ENCODE data around the gene GABRR2. TPM values are rescaled to one million over a fixed set of nuclear protein-coding genes. Genes with fewer than 3 reads are reported as not detected.

Gene GABRR2
- total RNA-seq, 1 donor from 2014 or later: 0.61 TPM

DNA sequence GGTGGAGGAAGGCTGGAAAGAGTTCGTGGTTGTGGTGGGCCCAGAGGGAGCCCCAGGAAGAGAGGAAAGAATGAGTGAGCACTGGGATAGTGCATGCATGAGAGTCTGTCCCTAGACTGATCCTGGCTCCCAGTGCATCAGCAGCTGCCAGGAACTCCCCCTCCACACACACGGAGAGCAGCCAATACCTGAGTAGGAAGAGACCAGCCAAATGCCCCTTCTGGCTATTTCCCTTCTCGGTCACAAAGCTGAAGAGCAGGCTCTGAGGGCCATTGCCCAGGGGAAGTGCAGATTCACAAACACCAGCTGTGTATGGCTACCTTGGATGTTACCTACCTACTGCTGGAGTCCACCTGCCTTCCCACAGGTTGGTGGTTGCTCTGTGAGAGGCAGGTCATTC lies 45.1 kb downstream of the GABRR2 start:
- TF ChIP-seq, protein P1, sequence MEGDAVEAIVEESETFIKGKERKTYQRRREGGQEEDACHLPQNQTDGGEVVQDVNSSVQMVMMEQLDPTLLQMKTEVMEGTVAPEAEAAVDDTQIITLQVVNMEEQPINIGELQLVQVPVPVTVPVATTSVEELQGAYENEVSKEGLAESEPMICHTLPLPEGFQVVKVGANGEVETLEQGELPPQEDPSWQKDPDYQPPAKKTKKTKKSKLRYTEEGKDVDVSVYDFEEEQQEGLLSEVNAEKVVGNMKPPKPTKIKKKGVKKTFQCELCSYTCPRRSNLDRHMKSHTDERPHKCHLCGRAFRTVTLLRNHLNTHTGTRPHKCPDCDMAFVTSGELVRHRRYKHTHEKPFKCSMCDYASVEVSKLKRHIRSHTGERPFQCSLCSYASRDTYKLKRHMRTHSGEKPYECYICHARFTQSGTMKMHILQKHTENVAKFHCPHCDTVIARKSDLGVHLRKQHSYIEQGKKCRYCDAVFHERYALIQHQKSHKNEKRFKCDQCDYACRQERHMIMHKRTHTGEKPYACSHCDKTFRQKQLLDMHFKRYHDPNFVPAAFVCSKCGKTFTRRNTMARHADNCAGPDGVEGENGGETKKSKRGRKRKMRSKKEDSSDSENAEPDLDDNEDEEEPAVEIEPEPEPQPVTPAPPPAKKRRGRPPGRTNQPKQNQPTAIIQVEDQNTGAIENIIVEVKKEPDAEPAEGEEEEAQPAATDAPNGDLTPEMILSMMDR (IDR thresholded peaks at IDR 0.05; ENCODE audit: insufficient read depth, low read depth, low read length): no peak
- TF ChIP-seq EZH2 (IDR thresholded peaks at IDR 0.05; ENCODE audit: insufficient read depth, low read length): no peak
- Histone ChIP-seq H3K9me3 (ENCODE audit: insufficient read depth, low read depth, low read length) (no peaks in the 10 kb centered on the region), H3K9ac (ENCODE audit: low read length) (no peak overlapping the region), H4K20me1 (ENCODE audit: insufficient read depth, low read length) (no peaks in the 10 kb centered on the region), H3K4me1 (ENCODE audit: insufficient read depth, low read length) (no peaks in the 10 kb centered on the region), H3K27ac (ENCODE audit: low read depth, low read length) (no peak overlapping the region), H3K27me3 (ENCODE audit: insufficient read depth, low read length) (peaks cover 4% of the 10 kb centered on the region), H3K4me2 (ENCODE audit: low read length) (no peak overlapping the region), H3K79me2 (ENCODE audit: insufficient read depth, low read length) (no peaks in the 10 kb centered on the region), H3K4me3 (ENCODE audit: insufficient read depth, low read depth, low read length) (no peak overlapping the region), H3K36me3 (ENCODE audit: insufficient read depth, low read length) (no peaks in the 10 kb centered on the region), H2AFZ (ENCODE audit: low read depth, low read length) (no peak overlapping the region)
- no peaks in the 10 kb centered on the region for H3K9me3 Mint-ChIP-seq (ENCODE audit: unreplicated experiment)
- no peak for FAIRE-seq
- peaks cover 53% of the 10 kb centered on the region for H3K27me3 Mint-ChIP-seq (ENCODE audit: low read depth, unreplicated experiment)
- no peak for DNase-seq (ENCODE audit: low read depth)
- H3K4me1 Mint-ChIP-seq (ENCODE audit: low read depth, unreplicated experiment): no peaks in the 10 kb centered on the region
- peaks cover 5% of the 10 kb centered on the region for H3K36me3 Mint-ChIP-seq (ENCODE audit: low read depth, unreplicated experiment)
- no peak overlapping the region for H3K27ac Mint-ChIP-seq (ENCODE audit: unreplicated experiment)
- H3K4me3 Mint-ChIP-seq (ENCODE audit: unreplicated experiment): no peak overlapping the region

DNA sequence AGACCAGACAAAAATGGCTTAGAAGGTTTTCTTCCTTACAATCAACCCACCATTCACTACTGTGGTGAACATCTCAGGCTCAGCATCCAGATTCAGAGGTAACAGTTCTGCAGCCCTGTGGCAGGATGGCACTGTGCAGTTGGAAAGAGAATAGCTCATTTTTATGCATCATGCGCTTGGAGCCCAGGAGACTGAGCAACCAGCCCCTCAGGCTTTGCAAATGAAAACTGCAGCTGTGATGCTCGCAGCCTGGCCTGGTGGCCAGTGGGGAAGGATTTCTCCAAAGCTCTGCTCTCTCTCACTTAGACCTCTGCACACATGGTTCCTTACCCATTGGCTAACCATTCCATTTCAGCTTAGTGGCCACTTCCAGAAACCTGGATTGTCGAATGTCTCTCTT lies 45.8 kb downstream of the GABRR2 start:
- no peak overlapping the region for H2AFZ ChIP-seq (ENCODE audit: low read depth, low read length)
- H3K9ac ChIP-seq (ENCODE audit: low read length): no peak overlapping the region
- no peak overlapping the region for H3K4me3 ChIP-seq (ENCODE audit: insufficient read depth, low read depth, low read length)
- H3K36me3 Mint-ChIP-seq (ENCODE audit: low read depth, unreplicated experiment): peaks cover 5% of the 10 kb centered on the region
- H3K36me3 ChIP-seq (ENCODE audit: insufficient read depth, low read length): no peaks in the 10 kb centered on the region
- DNase-seq (ENCODE audit: low read depth) (no peak), FAIRE-seq (no peak)
- no peaks in the 10 kb centered on the region for H3K9me3 Mint-ChIP-seq (ENCODE audit: unreplicated experiment)
- H3K4me3 Mint-ChIP-seq (ENCODE audit: unreplicated experiment): no peak overlapping the region
- TF ChIP-seq, protein P1 (IDR thresholded peaks at IDR 0.05; ENCODE audit: insufficient read depth, low read depth, low read length): no peak
- TF ChIP-seq EZH2 (IDR thresholded peaks at IDR 0.05; ENCODE audit: insufficient read depth, low read length): no peak
- H3K9me3 ChIP-seq (ENCODE audit: insufficient read depth, low read depth, low read length): no peaks in the 10 kb centered on the region
- H3K79me2 ChIP-seq (ENCODE audit: insufficient read depth, low read length): no peaks in the 10 kb centered on the region
- H3K4me1 ChIP-seq (ENCODE audit: insufficient read depth, low read length): no peaks in the 10 kb centered on the region
- H3K27ac Mint-ChIP-seq (ENCODE audit: unreplicated experiment): no peak overlapping the region
- no peak overlapping the region for H3K4me2 ChIP-seq (ENCODE audit: low read length)
- H3K27ac ChIP-seq (ENCODE audit: low read depth, low read length): no peak overlapping the region
- no peaks in the 10 kb centered on the region for H4K20me1 ChIP-seq (ENCODE audit: insufficient read depth, low read length)
- peaks cover 53% of the 10 kb centered on the region for H3K27me3 Mint-ChIP-seq (ENCODE audit: low read depth, unreplicated experiment)
- H3K4me1 Mint-ChIP-seq (ENCODE audit: low read depth, unreplicated experiment): no peaks in the 10 kb centered on the region
- peaks cover 4% of the 10 kb centered on the region for H3K27me3 ChIP-seq (ENCODE audit: insufficient read depth, low read length)

DNA sequence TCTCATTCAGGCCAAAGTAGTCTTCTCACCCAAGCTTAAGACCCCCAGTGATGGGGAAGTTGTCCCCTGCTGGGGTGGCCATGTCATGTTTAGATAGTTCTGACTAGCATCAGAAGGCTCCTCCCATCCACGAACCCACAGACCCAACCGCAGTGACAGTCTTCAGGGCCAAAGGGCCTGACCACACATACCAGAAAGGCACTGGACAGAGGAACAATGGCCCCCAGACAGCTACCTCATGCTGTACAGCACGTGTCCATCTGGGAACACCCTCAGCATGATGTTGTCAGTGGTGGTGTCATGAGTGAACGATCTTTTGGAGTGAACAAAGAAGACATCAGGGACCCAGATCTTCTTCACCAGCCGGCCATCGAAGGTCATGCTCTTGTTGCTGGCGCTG lies 46.3 kb downstream of the GABRR2 start:
- Histone ChIP-seq H3K9me3 (ENCODE audit: insufficient read depth, low read depth, low read length) (no peaks in the 10 kb centered on the region), H3K27me3 (ENCODE audit: insufficient read depth, low read length) (peaks cover 4% of the 10 kb centered on the region), H3K4me1 (ENCODE audit: insufficient read depth, low read length) (no peaks in the 10 kb centered on the region), H4K20me1 (ENCODE audit: insufficient read depth, low read length) (no peaks in the 10 kb centered on the region), H3K4me2 (ENCODE audit: low read length) (no peak overlapping the region), H3K36me3 (ENCODE audit: insufficient read depth, low read length) (no peaks in the 10 kb centered on the region), H3K27ac (ENCODE audit: low read depth, low read length) (no peak overlapping the region), H3K9ac (ENCODE audit: low read length) (no peak overlapping the region), H3K4me3 (ENCODE audit: insufficient read depth, low read depth, low read length) (no peak overlapping the region), H2AFZ (ENCODE audit: low read depth, low read length) (no peak overlapping the region), H3K79me2 (ENCODE audit: insufficient read depth, low read length) (no peaks in the 10 kb centered on the region)
- TF ChIP-seq, protein P1 (IDR thresholded peaks at IDR 0.05; ENCODE audit: insufficient read depth, low read depth, low read length): no peak
- TF ChIP-seq EZH2 (IDR thresholded peaks at IDR 0.05; ENCODE audit: insufficient read depth, low read length): no peak
- DNase-seq (ENCODE audit: low read depth) (no peak), FAIRE-seq (no peak)
- Mint-ChIP-seq H3K4me3 (ENCODE audit: unreplicated experiment) (no peak overlapping the region), H3K27ac (ENCODE audit: unreplicated experiment) (no peak overlapping the region), H3K36me3 (ENCODE audit: low read depth, unreplicated experiment) (peaks cover 5% of the 10 kb centered on the region), H3K4me1 (ENCODE audit: low read depth, unreplicated experiment) (no peaks in the 10 kb centered on the region), H3K27me3 (ENCODE audit: low read depth, unreplicated experiment) (peaks cover 53% of the 10 kb centered on the region), H3K9me3 (ENCODE audit: unreplicated experiment) (no peaks in the 10 kb centered on the region)
